ENCODE data around the gene DAB2.

GRCh38 chr5:39411061-39411460 is 13.7 kb downstream of the DAB2 start:
- TF ChIP-seq, protein P1, sequence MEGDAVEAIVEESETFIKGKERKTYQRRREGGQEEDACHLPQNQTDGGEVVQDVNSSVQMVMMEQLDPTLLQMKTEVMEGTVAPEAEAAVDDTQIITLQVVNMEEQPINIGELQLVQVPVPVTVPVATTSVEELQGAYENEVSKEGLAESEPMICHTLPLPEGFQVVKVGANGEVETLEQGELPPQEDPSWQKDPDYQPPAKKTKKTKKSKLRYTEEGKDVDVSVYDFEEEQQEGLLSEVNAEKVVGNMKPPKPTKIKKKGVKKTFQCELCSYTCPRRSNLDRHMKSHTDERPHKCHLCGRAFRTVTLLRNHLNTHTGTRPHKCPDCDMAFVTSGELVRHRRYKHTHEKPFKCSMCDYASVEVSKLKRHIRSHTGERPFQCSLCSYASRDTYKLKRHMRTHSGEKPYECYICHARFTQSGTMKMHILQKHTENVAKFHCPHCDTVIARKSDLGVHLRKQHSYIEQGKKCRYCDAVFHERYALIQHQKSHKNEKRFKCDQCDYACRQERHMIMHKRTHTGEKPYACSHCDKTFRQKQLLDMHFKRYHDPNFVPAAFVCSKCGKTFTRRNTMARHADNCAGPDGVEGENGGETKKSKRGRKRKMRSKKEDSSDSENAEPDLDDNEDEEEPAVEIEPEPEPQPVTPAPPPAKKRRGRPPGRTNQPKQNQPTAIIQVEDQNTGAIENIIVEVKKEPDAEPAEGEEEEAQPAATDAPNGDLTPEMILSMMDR (IDR thresholded peaks at IDR 0.05; ENCODE audit: insufficient read depth, low read length, poor library complexity, severe bottlenecking): no peak
- no peak for TF ChIP-seq EZH2phosphoT487 (conservative IDR thresholded peaks at IDR 0.05; ENCODE audit: low read length)

All from SU-DHL-6 (cell line).